HL-60/S4 (cell line): Measurements from ENCODE around the gene SCYGR1.
"Not testable (repeated sequence)": the region's sequence is repeated elsewhere in the genome, so short reads cannot be mapped to it uniquely, and the experiment has no call there.

Experiments
- in situ Hi-C: fragments of 300-500 bp; cut with MboI; formaldehyde crosslinking; loops from 2 replicates; pipeline ENCODE4 v1.14.3; 2022; ENCODE audit warnings: low sequenced_read_pairs

Gene SCYGR1

DNA sequence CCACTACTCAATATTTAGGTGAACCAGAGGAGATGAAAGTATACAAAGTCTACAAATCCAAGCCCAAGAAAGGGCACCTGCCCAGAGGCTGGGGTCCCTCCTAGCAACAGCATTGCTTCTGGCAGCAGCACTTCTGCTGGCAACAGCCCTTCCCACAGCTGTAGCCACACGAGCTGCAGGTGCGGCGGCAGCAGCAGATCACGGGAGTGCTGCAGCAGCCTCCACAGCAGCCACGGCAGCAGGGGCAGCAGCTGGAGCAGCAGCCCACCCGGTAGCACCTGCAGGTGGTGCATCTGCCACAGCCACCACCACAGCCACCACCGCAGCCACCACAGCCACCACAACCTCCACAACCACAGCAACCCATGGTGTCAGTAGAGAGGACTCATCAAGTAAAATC is at the start of gene SCYGR1:
Gene SCYGR1 (minus strand): TSS at position 367 of the 400 bp plus-strand sequence. CDS start 0 bp downstream, at position 367.
- in situ Hi-C loops, result not testable (repeated sequence)

DNA sequence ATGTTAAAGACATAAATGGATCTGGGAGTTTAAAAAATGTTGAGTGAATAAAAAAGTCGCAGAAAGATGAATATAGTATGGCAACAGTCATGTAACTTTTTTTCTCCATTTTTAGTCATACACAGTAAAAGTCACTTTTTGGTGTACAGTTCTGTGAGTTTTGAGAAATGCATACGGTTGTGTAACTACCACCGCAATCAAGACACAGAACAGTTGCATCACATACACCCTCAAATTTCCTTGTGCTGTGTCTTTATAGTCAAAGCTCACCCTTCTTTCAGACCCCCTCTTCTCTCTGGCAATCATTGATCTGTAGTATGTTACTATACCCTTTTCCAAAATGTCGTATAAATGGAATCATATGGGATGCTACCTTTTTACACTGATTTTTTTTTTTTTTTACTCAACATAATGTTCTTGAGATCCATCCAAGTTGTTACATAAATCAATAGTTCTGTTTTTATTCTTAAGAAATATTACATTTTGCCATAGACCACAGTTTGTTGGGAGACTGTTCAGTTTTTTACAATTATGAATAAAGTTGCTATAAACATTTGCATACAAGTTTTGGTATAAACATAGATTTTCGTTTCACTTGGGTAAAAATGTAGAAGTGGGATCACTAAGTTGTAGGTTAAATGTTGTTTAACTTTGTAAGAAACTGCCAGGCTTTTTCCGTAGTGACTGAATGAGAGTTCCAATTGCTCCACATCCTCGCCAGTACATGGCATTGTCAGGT is 48.9 kb upstream of the SCYGR1 start:
- in situ Hi-C loops, result no loop called here

DNA sequence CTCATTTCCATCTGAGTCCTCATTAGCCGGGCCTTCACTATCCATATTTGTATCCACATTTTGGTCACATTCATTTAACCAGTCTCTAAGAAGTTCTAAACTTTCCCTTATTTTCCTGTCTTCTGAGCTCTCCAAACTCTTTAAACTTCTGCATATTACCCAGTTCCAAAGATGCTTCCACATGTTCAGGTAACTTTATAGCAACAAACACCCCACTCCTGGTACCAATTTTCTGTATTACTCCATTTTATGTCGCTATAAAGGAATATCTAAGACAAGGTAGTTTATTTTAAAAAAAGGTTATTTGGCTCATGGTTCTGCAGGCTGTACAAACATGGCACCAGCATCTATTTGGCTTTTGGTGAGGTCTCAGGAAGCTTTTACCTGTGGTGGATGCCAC is 45.4 kb upstream of the SCYGR1 start:
- in situ Hi-C loops, result no loop called here

- in situ Hi-C loops, result no loop called here
Measured at GRCh38 chr2:227430639-227431038, 42.9 kb upstream of the SCYGR1 start.

DNA sequence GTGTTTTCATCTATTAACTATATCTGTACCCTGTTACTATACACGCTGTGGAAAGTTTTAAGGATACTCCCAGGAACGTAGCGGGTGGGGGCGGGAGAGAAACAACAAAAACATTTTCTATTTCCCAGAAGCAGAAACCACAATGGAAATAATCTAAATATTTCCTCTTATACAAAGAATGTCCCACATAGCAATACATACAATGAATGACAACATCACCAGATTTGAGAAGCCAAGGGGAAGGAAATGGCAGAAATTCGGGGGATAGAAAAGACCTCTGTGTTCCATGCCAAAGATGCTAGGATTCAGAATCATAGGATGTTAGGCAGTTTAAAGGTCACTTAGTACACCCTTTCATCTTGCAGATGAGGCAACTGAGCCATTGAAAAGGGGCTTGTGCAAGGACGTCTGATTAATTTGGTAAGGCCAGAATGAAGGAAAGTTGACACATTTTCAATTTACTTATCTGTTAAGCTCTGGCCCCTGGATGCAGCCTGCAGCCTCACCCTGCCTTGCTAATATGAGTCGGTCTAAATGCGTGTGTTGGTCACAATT is 41.1 kb upstream of the SCYGR1 start:
- in situ Hi-C loops, result no loop called here

GRCh38 chr2:227423656-227424499 is 36.1 kb upstream of the SCYGR1 start:
- in situ Hi-C loops, result no loop called here

DNA sequence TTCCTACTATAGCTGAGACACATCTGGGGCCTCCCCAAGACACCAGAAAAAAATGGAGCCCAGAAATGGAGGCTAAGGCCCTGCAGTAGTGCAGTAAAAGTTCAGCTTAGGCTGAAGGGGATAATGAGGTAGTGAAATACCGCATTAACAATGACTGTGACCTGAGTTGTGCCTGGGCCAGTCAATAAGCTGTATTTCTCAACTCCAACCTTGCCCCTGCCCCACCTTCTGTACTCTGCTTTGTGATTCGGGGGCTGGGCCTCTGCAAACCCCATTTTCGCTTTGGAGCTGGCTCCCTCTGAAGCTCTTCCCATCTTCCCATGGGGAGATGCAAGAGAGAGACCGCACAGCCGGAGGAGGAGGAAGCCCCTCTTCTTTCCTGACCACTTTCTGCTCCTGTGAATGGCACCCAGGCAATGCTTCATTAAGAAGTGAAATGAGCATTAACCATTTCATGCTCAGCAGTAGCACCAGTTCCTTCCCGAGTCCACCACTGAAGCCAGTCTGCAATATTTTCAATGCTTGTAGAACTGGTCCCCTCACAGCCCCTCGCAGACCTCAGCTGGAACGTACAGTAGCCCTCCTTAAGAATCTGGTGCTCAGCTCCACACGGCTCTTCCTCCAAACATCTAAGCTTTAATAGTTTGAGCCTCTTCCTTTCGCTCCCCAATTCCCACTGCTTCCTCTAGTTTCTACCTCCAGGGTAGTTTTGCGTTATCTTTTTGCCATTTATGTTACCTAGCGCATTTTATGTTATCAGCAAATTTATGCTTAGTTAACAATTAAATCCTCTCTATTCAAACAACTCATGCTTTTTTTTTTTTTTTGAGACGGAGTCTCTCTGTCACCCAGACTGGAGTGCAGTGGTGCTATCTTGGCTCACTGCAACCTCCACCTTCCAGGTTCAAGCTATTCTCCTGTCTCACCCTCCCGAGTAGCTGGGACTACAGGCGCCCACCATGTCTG is 32.6 kb upstream of the SCYGR1 start:
- in situ Hi-C loops, result no loop called here

- in situ Hi-C loops, result no loop called here
Measured at GRCh38 chr2:227416701-227417100, 29.0 kb upstream of the SCYGR1 start.

DNA sequence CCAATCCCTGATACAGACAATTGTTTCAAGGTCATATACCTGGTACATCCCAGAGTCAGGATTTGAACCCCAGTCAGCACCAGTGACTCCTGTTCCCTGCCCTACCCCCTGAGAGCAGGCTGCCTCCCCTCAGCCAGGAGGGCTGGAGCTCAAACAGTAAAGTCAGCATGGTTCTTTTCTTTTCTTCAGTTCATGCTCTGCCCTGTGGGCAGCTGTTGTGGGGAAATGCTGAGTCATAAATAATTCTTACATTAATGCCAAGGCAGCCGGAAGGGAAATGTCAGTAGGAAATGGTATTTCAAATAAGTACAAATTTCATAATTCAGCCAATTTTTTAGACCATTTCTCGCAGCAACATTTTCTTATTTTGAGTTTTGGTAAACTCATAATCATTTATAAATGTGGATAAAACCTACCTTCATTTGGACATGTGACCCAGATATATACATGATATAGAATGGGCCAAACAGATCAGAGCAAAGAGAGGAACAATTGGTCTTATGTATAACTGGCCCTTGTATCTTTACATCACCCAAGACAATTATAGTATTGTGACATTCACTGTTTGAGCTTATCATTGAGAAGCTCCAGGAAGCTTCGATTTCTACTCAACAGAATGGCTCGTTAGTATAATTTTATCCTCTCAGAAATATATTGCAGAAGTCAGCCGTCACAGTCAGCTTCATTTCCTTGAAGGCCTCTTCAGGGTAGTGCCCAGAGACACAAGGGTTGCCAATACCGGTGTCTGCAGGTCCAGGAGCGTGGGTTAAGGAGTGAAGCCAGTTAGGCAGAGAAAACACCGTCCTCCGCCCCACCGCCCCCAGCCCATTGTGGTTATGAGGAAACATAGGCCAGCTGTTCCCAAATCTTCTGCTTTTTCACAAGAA is 28.0 kb upstream of the SCYGR1 start:
- in situ Hi-C loops, result no loop called here

GRCh38 chr2:227414846-227415245 is 27.1 kb upstream of the SCYGR1 start:
- in situ Hi-C loops, result no loop called here

GRCh38 chr2:227413371-227413770 is 25.6 kb upstream of the SCYGR1 start:
- in situ Hi-C loops, result no loop called here

GRCh38 chr2:227412877-227413276 is 25.1 kb upstream of the SCYGR1 start:
- in situ Hi-C loops, result no loop called here

DNA sequence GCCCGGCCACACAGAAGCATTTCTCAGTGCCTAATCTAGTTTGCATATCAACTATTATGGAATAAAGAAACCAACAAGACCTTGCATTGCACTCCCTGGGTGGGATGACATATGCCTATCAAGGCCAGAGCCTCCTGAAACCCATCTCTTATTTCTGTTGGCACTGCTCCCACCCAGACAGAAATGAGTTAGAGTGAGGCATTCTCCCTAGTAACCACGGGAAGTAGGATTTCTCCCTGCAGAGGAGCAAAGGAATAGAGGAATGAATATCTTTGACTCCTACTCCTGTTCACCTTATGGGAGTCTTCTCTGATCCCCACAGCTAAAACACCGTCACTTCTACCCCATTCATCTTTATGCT is 24.2 kb upstream of the SCYGR1 start:
- in situ Hi-C loops, result no loop called here

DNA sequence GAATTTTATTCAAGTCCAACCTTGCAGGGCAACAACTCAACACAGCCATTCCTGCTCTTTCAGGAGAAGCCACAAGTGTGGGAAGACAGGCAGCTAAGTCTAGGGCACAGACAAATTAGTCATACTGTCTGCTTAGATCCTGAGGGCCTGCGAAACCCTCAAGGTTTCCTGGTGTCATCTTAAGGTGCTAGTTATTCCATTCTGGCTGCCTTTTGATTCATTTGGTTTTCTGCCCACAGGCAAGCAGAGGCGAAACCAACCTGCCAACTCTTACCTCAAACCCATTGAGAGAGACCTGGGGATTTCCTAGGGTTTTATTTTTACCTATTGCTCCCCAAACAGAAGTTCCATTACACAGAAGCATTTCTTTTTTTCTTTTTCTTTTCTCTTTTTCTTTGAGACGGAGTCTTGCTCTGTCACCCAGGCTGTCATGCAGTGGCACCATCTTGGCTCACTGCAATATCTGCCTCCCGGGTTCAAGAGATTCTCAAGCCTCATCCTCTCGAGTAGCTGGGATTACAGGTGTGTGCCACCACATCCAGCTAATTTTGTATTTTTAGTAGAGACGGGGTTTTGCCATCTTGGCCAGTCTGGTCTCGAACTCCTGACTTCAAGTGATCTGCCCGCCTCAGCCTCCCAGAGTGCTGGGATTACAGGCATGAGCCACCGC is 23.7 kb upstream of the SCYGR1 start:
- in situ Hi-C loops, result no loop called here

GRCh38 chr2:227410191-227410590 is 22.4 kb upstream of the SCYGR1 start:
- in situ Hi-C loops, result no loop called here

DNA sequence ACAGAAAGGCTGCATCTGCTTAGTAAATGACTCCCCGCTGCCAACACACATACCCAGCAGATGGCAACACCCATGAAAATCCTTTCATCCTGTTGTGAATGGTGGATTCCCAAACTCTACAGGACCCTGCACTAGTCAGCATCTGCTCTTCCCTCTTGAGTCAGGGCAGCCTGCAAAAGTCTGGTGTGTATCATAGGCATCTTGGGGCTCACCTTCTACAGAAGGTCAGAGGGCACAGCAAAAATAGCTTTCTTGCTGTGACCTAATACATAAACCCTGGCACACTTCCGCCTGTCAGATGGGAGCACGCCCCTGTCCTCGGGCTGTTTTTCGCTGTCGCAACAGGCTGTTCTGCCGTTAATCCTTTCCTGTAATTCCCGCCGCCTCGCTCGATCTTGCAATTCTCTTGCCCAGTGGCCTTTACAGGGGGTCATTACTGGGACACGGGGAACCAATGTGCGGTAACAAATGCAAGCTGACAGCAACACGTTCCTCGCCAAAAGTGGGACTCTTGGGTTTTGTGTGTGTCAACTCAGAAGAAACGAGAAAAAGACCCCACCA is 19.9 kb upstream of the SCYGR1 start:
- in situ Hi-C loops, result no loop called here

DNA sequence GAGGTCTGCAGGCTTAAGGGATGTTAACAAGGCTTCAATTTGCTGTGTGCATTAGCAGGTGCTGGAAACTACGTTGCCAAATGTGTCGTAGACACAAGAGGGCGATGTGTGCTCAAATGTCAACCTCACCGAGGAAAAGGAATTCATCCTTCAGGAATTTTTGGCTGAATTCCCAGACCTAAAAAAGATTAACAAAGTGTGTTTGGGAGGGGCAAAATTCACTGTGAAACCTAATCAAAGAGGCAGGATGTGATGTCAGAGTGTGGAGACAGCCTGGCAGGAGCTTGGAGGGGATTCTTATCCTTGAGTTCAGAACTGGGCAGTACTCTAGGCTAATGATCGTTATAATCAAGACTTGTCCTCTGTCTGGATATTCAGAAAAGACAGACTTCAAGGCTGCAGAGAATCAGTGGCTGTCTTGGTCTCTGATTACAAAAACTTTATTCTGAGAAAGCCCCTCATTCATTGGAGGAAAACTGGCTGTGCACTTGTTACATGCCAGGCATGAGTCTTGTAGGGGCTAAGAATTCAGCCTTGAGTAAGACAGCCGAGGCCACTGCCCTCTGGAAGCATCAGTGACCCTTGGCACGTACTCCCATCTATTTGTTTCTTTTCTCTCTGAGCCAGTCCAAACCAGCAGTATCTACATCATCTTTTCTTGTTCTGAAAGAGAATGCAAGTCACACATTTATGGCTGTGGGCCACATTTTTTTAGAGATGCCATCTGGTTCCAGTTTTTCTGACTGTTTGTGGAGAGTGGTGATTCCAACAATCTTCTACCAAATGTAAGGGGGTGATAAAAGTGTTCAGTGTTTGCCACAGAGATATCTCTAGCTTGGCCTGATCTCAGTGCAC is 18.7 kb upstream of the SCYGR1 start:
- in situ Hi-C loops, result no loop called here
